ENCODE measurements around the gene RUNX1. TPM values are rescaled to one million over a fixed set of nuclear protein-coding genes. Genes with fewer than 3 reads are reported as not detected.

Gene RUNX1
- total and polyA plus RNA-seq, 2 donors (not counting 1 experiment from before 2014, with no cell fraction given), result 26.3 to 73.0 TPM

DNA sequence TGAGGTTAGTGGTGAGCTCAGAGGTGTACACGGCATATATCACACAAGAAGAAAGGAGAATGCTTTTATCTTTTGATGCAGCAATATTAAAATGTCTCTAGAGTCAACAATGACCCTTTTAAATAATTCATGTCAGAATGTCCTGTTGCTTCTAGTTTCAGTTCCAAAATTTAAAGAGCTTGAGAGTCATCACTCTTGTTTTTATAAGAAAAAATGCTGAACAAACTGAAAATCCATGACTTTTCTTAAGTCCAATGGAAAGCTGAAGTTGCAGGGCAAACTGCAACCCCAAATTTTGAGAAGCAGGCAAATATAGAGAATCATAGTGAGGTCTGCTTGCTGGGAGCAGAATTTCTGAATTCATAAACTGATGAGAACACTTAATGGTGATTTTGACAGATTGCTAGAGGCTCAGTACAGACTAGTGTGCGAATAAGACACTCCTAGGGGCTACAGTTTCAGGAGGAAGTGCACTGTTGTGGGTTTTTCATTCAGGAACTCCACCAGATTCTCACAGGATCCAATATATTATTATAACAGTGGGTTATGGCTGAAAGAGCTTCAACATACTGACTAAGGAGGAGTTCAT, 245.2 kb downstream of the RUNX1 start:
- Histone ChIP-seq H3K4me3 (ENCODE audit: control extremely low read depth in 1 of 5, extremely low read depth in 1 of 5, insufficient read depth in 1 of 5, low read depth in 2 of 5, low read length in 4 of 5) (no peak overlapping the region), H4K20me1 (ENCODE audit: control insufficient read depth, insufficient read depth, low read length, poor library complexity, severe bottlenecking) (peaks cover 3% of the 10 kb centered on the region), H3K27me3 (replicated peaks in 1 of 4; ENCODE audit: control extremely low read depth in 1 of 4, control insufficient read depth in 3 of 4, insufficient read depth in 4 of 4, low read length in 3 of 4) (no peaks in the 10 kb centered on the region), H2AFZ (ENCODE audit: insufficient read depth, low read depth, low read length, poor library complexity, severe bottlenecking) (no peak overlapping the region), H3K4me1 (ENCODE audit: control insufficient read depth in 2 of 2, insufficient read depth in 2 of 2, low read length in 2 of 2) (no peaks in the 10 kb centered on the region), H3K9ac (ENCODE audit: low read length) (no peak overlapping the region), H3K79me2 (ENCODE audit: control insufficient read depth, insufficient read depth, low read length) (no peaks in the 10 kb centered on the region), H3K4me2 (replicated peaks; ENCODE audit: low read depth, low read length, poor library complexity, severe bottlenecking) (no peak overlapping the region), H3K36me3 (replicated peaks in 1 of 2; ENCODE audit: control extremely low read depth in 1 of 2, control insufficient read depth in 1 of 2, extremely low read depth in 1 of 2, insufficient read depth in 2 of 2, low read length in 1 of 2) (peaks cover 13 to 14% of the 10 kb centered on the region in 2 experiments), H3K27ac (ENCODE audit: low read length in 2 of 2) (peak overlapping the region in 1 of 2 donors; percentile 32), H3K9me3 (ENCODE audit: control extremely low read depth in 1 of 3, control insufficient read depth in 2 of 3, insufficient read depth in 1 of 3, low read length in 2 of 3) (peaks cover 0 to 10% (median 0%) of the 10 kb centered on the region in 3 donors)
- no peak for ATAC-seq (ENCODE audit: low read depth)
- POLR2A ChIA-PET, result no interaction called here
- no peak for DNase-seq
- CTCF ChIA-PET, result interaction anchor here (0.6 to 6.7 kb wide), 7 partner anchors 9 to 1036 kb away, joined by 3 to 45 read pairs (median 3); no protein-coding TSS in a partner anchor
- TF ChIP-seq, protein P1, sequence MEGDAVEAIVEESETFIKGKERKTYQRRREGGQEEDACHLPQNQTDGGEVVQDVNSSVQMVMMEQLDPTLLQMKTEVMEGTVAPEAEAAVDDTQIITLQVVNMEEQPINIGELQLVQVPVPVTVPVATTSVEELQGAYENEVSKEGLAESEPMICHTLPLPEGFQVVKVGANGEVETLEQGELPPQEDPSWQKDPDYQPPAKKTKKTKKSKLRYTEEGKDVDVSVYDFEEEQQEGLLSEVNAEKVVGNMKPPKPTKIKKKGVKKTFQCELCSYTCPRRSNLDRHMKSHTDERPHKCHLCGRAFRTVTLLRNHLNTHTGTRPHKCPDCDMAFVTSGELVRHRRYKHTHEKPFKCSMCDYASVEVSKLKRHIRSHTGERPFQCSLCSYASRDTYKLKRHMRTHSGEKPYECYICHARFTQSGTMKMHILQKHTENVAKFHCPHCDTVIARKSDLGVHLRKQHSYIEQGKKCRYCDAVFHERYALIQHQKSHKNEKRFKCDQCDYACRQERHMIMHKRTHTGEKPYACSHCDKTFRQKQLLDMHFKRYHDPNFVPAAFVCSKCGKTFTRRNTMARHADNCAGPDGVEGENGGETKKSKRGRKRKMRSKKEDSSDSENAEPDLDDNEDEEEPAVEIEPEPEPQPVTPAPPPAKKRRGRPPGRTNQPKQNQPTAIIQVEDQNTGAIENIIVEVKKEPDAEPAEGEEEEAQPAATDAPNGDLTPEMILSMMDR (IDR thresholded peaks at IDR 0.05), result no peak
- no peak for TF ChIP-seq EZH2 (IDR thresholded peaks at IDR 0.05; ENCODE audit: borderline replicate concordance, insufficient read depth, low read depth, low read length, poor library complexity, severe bottlenecking)
- H3K27me3 Mint-ChIP-seq, result no peaks in the 10 kb centered on the region
- peaks cover 28% of the 10 kb centered on the region for H3K4me1 Mint-ChIP-seq
- no peak overlapping the region for H3K4me3 Mint-ChIP-seq
- peak overlapping the region; percentile 54 for H3K27ac Mint-ChIP-seq
- H3K9me3 Mint-ChIP-seq (ENCODE audit: insufficient read depth), result no peaks in the 10 kb centered on the region
- intact Hi-C loops (cut with micrococcal nuclease), result loop anchor here (5.0 kb wide), 2 partner anchors 243 to 1223 kb away; partner anchors contain the start of gene RUNX1
- no CpG with 5 or more reads among the region's 2 CpGs for WGBS (ENCODE audit: insufficient coverage)

DNA sequence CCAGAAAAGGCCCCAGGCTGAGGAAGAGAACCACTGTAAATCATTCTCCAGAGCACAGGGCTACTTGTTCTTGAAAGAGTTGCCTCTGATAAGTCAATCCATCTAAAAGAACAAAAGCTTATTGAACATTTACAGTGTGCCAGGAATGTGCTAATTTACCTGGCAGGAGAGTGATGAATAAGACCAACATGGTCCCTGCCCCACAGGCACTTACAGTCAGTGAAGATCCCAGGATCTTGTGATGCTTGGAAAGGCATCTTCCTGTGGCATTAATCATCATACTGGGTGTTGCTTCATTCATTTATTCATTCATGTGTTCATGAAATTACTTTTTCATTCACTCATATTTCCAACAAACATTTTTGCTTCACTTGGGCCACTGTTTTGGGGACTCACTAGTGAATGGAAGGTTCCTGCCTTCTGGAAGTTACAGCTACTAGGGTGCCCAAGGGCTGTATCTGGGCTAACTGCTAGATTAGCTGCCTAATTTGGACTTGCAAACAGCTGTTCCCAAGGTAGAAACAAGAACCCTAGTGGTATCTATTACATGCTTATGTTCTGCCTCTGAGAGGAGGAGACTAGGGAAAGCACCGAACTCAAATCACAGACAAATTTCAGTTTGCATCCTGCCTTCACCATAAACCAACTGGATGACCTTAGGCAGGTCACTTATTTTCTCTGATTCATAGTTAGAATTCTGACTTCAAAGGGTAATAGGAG, 246.8 kb downstream of the RUNX1 start:
- ChIA-PET CTCF (interaction anchor here (0.7 to 6.7 kb wide), 5 partner anchors 10 to 1037 kb away, joined by 3 to 45 read pairs (median 11); no protein-coding TSS in a partner anchor), POLR2A (no interaction called here)
- no peak overlapping the region for H3K4me2 ChIP-seq (replicated peaks; ENCODE audit: low read depth, low read length, poor library complexity, severe bottlenecking)
- ATAC-seq (ENCODE audit: low read depth) (no peak), DNase-seq (no peak)
- intact Hi-C loops (cut with micrococcal nuclease), result loop anchor here (5.0 kb wide), 2 partner anchors 245 to 1225 kb away; partner anchors contain the start of gene RUNX1
- H3K9me3 Mint-ChIP-seq (ENCODE audit: insufficient read depth), result no peaks in the 10 kb centered on the region
- H3K27ac ChIP-seq (ENCODE audit: low read length in 2 of 2), result peak overlapping the region in 1 of 2 donors; percentile 25
- H3K4me1 ChIP-seq (ENCODE audit: control insufficient read depth in 2 of 2, insufficient read depth in 2 of 2, low read length in 2 of 2), result no peaks in the 10 kb centered on the region
- H3K79me2 ChIP-seq (ENCODE audit: control insufficient read depth, insufficient read depth, low read length), result no peaks in the 10 kb centered on the region
- peaks cover 7 to 23% of the 10 kb centered on the region in 2 experiments for H3K36me3 ChIP-seq (replicated peaks in 1 of 2; ENCODE audit: control extremely low read depth in 1 of 2, control insufficient read depth in 1 of 2, extremely low read depth in 1 of 2, insufficient read depth in 2 of 2, low read length in 1 of 2)
- no peak overlapping the region for H3K9ac ChIP-seq (ENCODE audit: low read length)
- peaks cover 0 to 3% (median 0%) of the 10 kb centered on the region in 3 donors for H3K9me3 ChIP-seq (ENCODE audit: control extremely low read depth in 1 of 3, control insufficient read depth in 2 of 3, insufficient read depth in 1 of 3, low read length in 2 of 3)
- no peaks in the 10 kb centered on the region for H3K27me3 Mint-ChIP-seq
- TF ChIP-seq EZH2 (IDR thresholded peaks at IDR 0.05; ENCODE audit: borderline replicate concordance, insufficient read depth, low read depth, low read length, poor library complexity, severe bottlenecking), result no peak
- TF ChIP-seq, protein P1 (IDR thresholded peaks at IDR 0.05), result no peak
- H3K27me3 ChIP-seq (replicated peaks in 1 of 4; ENCODE audit: control extremely low read depth in 1 of 4, control insufficient read depth in 3 of 4, insufficient read depth in 4 of 4, low read length in 3 of 4), result no peaks in the 10 kb centered on the region
- H2AFZ ChIP-seq (ENCODE audit: insufficient read depth, low read depth, low read length, poor library complexity, severe bottlenecking), result no peak overlapping the region
- peaks cover 20% of the 10 kb centered on the region for H3K4me1 Mint-ChIP-seq
- no CpG with 5 or more reads among the region's 1 CpG for WGBS (ENCODE audit: insufficient coverage)
- no peak overlapping the region for H3K4me3 Mint-ChIP-seq
- no peak overlapping the region for H3K4me3 ChIP-seq (ENCODE audit: control extremely low read depth in 1 of 5, extremely low read depth in 1 of 5, insufficient read depth in 1 of 5, low read depth in 2 of 5, low read length in 4 of 5)
- H3K27ac Mint-ChIP-seq, result no peak overlapping the region
- peaks cover 3% of the 10 kb centered on the region for H4K20me1 ChIP-seq (ENCODE audit: control insufficient read depth, insufficient read depth, low read length, poor library complexity, severe bottlenecking)

Measured in B cell (primary cell).